Natural killer cell (primary cell): Measurements from ENCODE around the gene TMEM218. TPM values are rescaled to one million over a fixed set of nuclear protein-coding genes. Genes with fewer than 3 reads are reported as not detected.

Experiments
- ATAC-seq, 3 donors: fragments of 150-1000 bp in 2 of 3; fragments of 200-7000 bp in 1 of 3; cut with Tn5 transposase; 1 replicate in 1 of 3; 2 replicates in 2 of 3; pipeline ENCODE4 v1.10.0; 2021; ENCODE audit warnings: mild to moderate bottlenecking in 2 of 3, moderate library complexity in 2 of 3
- DNase-seq, 2 donors: peaks; one replicate each; pipeline versions ENCODE4 v3.0.0 to v3.0.0-alpha.2; 2013 to 2021; ENCODE audit warnings: mixed read lengths in 1 of 2
- H3K27ac ChIP-seq: one replicate; pipeline ENCODE4 v1.5.1; 2013; ENCODE audit warnings: mild to moderate bottlenecking, low read length
- H3K27me3 ChIP-seq: one replicate; pipeline ENCODE4 v1.6.1; 2013; ENCODE audit warnings: low read length; ENCODE audit not compliant: control insufficient read depth, insufficient read depth
- H3K36me3 ChIP-seq: one replicate; pipeline ENCODE4 v1.6.1; 2013; ENCODE audit warnings: low read length; ENCODE audit not compliant: control insufficient read depth, insufficient read depth
- H3K4me1 ChIP-seq: one replicate; pipeline ENCODE4 v1.6.1; 2013; ENCODE audit warnings: low read length; ENCODE audit not compliant: control insufficient read depth, insufficient read depth
- H3K4me3 ChIP-seq: one replicate; pipeline ENCODE4 v1.5.1; 2013; ENCODE audit warnings: low read length
- H3K9me3 ChIP-seq: one replicate; pipeline ENCODE4 v1.6.1; 2013; ENCODE audit warnings: low read length; ENCODE audit not compliant: control insufficient read depth, insufficient read depth
- H3K27ac Mint-ChIP-seq, 2 donors: one replicate each; pipeline ENCODE4 v1.8.0; 2022; ENCODE audit warnings: mild to moderate bottlenecking in 2 of 2, mixed read lengths in 2 of 2, moderate library complexity in 1 of 2
- H3K27me3 Mint-ChIP-seq, 2 donors: one replicate each; pipeline ENCODE4 v1.8.0; 2022; ENCODE audit warnings: low read depth in 2 of 2, mixed read lengths in 2 of 2
- H3K36me3 Mint-ChIP-seq: one replicate; pipeline ENCODE4 v1.8.0; 2022; ENCODE audit warnings: mixed read lengths
- H3K4me1 Mint-ChIP-seq, 2 donors: one replicate each; pipeline ENCODE4 v1.8.0; 2022; ENCODE audit warnings: mixed read lengths in 2 of 2
- H3K4me3 Mint-ChIP-seq: one replicate; pipeline ENCODE4 v1.8.0; 2022; ENCODE audit warnings: mild to moderate bottlenecking, moderate library complexity, mixed read lengths
- H3K9me3 Mint-ChIP-seq, 2 donors: one replicate each; pipeline ENCODE4 v1.8.0; 2022; ENCODE audit warnings: mixed read lengths in 2 of 2
- WGBS: methylation state at CpG from one replicate; pipeline ENCODE4 v1.1.7; 2013; ENCODE audit warnings: missing lambda C conversion rate; ENCODE audit not compliant: insufficient coverage; 5-methylcytosine and 5-hydroxymethylcytosine counted together
- intact Hi-C: fragments of 100-400 bp; cut with micrococcal nuclease; formaldehyde crosslinking; loops from one replicate; pipeline ENCODE4 v1.14.2; 2022
- total RNA-seq, 4 donors: library from RNA; stranded (reverse); fragments of 120-200 nt in 1 of 4; gene quantifications; one replicate each; pipeline versions ENCODE4 v1.2.3 to v1.2.4, GENCODE V29; 2013 to 2022
- TF ChIP-seq, protein P1 (sequence below): fragments of 200-600 bp; IDR thresholded peaks from one replicate; pipeline ENCODE4 v1.8.0; 2022; ENCODE audit warnings: antibody characterized with exemption

TMEM218 gene
- total RNA-seq, 3 donors from 2014 or later (not counting 1 experiment from before 2014, with no cell fraction given): 10.0 to 14.2 (median 12.1) TPM

DNA sequence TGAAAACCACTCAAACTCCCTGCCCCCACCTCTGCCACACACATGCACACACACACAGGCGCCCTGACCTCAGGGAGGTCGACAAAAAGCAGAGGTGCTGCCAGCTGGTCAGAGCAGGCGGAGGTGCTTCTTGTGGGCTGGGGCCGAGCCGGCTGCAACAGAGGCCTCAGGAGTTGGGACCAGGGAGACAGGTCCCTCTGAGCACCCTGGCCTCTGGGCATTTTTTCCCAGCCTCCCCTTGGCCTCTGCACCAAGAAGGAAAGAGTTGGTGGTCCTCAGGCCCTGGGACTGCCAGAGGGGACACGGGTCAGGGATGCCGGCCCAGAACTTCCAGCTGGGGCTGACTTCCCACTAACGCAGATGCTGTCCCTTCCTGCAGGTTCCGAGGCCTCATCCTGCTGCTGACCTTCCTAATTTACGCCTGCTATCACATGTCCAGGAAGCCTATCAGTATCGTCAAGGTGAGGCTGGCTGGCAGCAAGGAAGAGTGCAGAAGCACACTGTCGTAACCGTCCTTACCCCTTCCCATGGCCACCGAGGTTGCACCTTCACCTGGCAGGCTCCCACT is 35.0 kb downstream of the TMEM218 start:
- Mint-ChIP-seq H3K9me3 (no peaks in the 10 kb centered on the region), H3K4me1 (peaks cover 0 to 12% of the 10 kb centered on the region in 2 donors), H3K27me3 (peaks cover 0 to 3% of the 10 kb centered on the region in 2 donors), H3K27ac (no peak overlapping the region), H3K4me3 (no peak overlapping the region), H3K36me3 (no peaks in the 10 kb centered on the region)
- ATAC-seq: no peak
- H3K27me3 ChIP-seq: no peaks in the 10 kb centered on the region
- 89% methylated on average over 14 of the region's 14 CpGs for WGBS
- intact Hi-C loops: no loop called here
- no peak overlapping the region for H3K27ac ChIP-seq
- no peaks in the 10 kb centered on the region for H3K9me3 ChIP-seq
- peaks cover 32% of the 10 kb centered on the region for H3K4me1 ChIP-seq
- no peak for DNase-seq
- TF ChIP-seq, protein P1, sequence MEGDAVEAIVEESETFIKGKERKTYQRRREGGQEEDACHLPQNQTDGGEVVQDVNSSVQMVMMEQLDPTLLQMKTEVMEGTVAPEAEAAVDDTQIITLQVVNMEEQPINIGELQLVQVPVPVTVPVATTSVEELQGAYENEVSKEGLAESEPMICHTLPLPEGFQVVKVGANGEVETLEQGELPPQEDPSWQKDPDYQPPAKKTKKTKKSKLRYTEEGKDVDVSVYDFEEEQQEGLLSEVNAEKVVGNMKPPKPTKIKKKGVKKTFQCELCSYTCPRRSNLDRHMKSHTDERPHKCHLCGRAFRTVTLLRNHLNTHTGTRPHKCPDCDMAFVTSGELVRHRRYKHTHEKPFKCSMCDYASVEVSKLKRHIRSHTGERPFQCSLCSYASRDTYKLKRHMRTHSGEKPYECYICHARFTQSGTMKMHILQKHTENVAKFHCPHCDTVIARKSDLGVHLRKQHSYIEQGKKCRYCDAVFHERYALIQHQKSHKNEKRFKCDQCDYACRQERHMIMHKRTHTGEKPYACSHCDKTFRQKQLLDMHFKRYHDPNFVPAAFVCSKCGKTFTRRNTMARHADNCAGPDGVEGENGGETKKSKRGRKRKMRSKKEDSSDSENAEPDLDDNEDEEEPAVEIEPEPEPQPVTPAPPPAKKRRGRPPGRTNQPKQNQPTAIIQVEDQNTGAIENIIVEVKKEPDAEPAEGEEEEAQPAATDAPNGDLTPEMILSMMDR: no peak
- no peak overlapping the region for H3K4me3 ChIP-seq
- H3K36me3 ChIP-seq: no peaks in the 10 kb centered on the region

DNA sequence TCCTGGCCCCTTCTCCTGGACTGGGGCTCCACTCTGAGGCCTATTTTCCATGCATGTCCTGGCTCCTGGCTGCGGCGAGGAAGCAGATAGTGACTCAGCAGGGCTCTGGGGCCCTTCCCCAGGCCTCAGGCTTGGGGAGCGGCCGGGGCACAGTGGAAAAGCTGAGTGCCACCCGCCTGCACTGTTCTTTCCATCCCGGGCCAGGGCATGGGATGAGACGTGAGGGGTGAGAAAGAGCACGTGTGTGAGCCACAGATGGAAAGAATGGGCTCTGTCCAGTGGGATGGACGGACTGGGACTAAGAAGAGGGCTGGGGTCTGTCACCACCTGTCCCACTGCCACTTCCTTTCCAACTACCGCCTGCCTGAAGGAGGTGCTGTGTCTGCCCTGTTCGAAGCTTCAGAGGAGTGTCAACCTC is 35.5 kb downstream of the TMEM218 start:
- H3K36me3 Mint-ChIP-seq: no peaks in the 10 kb centered on the region
- no peaks in the 10 kb centered on the region for H3K36me3 ChIP-seq
- H3K4me3 Mint-ChIP-seq: no peak overlapping the region
- intact Hi-C loops: no loop called here
- DNase-seq: no peak
- peaks cover 0 to 3% of the 10 kb centered on the region in 2 donors for H3K27me3 Mint-ChIP-seq
- H3K4me1 Mint-ChIP-seq: peaks cover 2 to 18% of the 10 kb centered on the region in 2 donors
- H3K9me3 ChIP-seq: no peaks in the 10 kb centered on the region
- H3K4me3 ChIP-seq: no peak overlapping the region
- 84% methylated on average over 9 of the region's 11 CpGs for WGBS
- H3K27me3 ChIP-seq: no peaks in the 10 kb centered on the region
- TF ChIP-seq, protein P1: no peak
- no peak overlapping the region for H3K27ac ChIP-seq
- H3K4me1 ChIP-seq: peaks cover 38% of the 10 kb centered on the region
- no peaks in the 10 kb centered on the region for H3K9me3 Mint-ChIP-seq
- H3K27ac Mint-ChIP-seq: no peak overlapping the region
- ATAC-seq: no peak

DNA sequence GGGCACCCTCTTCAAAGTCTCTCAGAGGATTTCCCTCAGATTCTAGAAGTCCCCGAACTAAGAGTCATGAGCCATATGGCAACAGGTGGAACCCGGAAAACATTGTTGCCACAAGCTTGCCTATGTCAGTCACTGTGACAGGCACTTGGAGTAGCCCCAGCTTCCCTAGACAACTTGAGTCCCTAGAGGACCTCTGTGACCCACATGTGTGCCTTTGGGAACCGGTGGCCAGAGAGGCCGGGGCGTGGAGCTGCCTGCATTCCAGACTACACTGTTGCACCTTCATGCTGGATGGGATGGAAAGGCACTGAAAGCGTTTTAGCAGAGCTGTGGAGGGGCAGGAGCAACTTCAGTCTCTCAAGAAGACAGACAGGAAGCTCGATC is 36.2 kb downstream of the TMEM218 start:
- H3K27ac Mint-ChIP-seq: no peak overlapping the region
- intact Hi-C loops: no loop called here
- H3K4me3 Mint-ChIP-seq: no peak overlapping the region
- Histone ChIP-seq H3K27ac (no peak overlapping the region), H3K27me3 (no peaks in the 10 kb centered on the region), H3K36me3 (no peaks in the 10 kb centered on the region), H3K4me3 (no peak overlapping the region), H3K9me3 (no peaks in the 10 kb centered on the region), H3K4me1 (peaks cover 44% of the 10 kb centered on the region)
- H3K36me3 Mint-ChIP-seq: no peaks in the 10 kb centered on the region
- H3K9me3 Mint-ChIP-seq: no peaks in the 10 kb centered on the region
- TF ChIP-seq, protein P1: no peak
- H3K27me3 Mint-ChIP-seq: peaks cover 0 to 5% of the 10 kb centered on the region in 2 donors
- 89% methylated on average over 7 of the region's 7 CpGs for WGBS
- H3K4me1 Mint-ChIP-seq: peaks cover 8 to 24% of the 10 kb centered on the region in 2 donors
- no peak for ATAC-seq
- no peak for DNase-seq
